Daoy (cell line): ENCODE data around the gene DNAJC5. TPM values are rescaled to one million over a fixed set of nuclear protein-coding genes. Genes with fewer than 3 reads are reported as not detected.
"Not testable (repeated sequence)": the region's sequence is repeated elsewhere in the genome, so short reads cannot be mapped to it uniquely, and the experiment has no call there.

Source experiments
- DNase-seq: peaks from one replicate; pipeline ENCODE4 v3.0.0-alpha.2; 2015; ENCODE audit warnings: low read depth
- total RNA-seq: library from RNA; depleted of rRNA; stranded (reverse); fragments of >200 nt; shearing (Covaris generic); gene quantifications from 2 replicates; pipeline ENCODE4 v1.2.3, GENCODE V29; 2014

Gene DNAJC5
- total RNA-seq, 1 experiment from 2014 or later = 34.4 TPM

- DNase-seq = no peak
Observed at GRCh38 chr20:63955281-63955826, 60.4 kb downstream of the DNAJC5 start.

DNA sequence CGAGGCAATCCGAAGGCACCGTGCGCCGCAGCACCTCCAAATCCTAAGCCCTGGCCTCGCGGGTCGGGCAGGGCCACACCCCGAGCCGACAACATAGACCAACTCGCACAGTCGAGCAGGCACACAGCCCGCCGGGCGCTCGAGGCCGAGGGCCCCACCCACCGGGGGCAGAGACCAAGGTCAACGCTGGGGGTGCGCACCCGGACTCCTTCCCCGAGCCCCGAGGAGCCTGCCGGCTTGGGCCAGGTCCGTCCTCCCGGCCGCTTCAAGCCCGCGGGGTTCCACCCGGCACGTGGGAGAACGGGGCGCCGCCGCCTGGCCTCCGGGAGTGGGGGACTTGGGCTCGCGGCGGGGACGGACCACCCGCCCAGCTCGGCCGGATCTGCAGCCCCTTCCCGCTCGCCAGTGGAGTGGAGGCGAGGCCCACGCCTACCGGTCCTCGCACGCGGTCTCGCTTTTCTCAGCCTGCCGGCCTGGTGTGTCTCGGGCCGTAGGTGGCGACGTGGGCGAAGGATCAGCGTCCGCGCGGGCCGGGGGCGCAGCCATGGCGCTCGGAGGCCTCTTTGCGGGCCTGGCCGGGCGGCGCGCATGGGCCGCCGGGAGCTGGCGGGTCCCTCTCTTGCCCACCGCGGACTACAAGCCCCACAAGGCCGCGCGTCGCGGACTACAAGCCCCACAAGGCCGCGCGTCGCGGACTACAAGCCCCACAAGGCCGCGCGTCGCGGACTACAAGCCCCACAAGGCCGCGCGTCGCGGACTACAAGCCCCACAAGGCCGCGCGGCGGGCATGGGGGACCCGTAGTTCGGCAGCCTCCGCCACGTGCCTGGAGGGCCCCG, 61.1 kb downstream of the DNAJC5 start, which contains the start of gene UCKL1:
Gene UCKL1, minus strand, starts transcription at position 590 of the 837 bp plus-strand sequence. Its CDS starts 44 bp downstream, at position 546.
- peak; percentile 89 for DNase-seq

- DNase-seq = no peak
Observed at GRCh38 chr20:63956664-63957003, 61.7 kb downstream of the DNAJC5 start.

DNA sequence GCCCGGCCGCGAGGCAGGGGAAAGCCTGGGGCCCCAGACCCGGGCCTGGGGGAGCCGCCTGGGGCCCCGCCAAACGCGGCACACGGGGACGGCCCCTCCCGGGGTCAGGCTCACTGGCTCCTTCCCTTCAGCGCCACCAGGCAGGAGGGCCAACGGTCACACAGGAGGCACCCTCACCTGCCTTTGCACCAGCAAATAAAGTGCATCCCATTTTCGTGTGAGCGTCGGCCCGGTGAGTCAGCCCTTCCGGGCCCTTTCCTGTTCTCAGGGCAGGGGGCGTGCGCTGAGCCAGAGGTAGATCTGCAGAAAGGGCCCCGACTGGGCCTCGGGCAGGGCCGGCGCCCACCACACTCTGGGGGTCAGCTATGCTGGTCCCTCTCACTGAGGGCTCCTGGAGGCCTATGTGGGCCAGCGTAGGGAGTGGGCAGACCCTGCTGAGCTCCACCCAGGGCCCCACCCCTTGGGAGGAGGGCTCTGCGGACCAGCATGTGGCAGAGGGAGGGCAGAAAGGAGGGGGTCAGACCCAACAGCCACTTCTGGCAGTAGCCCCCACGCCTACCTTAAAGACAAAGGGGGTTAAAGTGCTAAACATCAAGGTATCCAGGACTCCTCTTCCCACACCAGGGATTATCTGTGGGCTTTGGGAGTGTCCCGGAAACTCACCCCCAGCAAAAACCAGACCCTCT, 62.2 kb downstream of the DNAJC5 start:
- peak; percentile 77 for DNase-seq

- peak; percentile 69 for DNase-seq
Observed at GRCh38 chr20:63957690-63958441, 62.9 kb downstream of the DNAJC5 start.

DNA sequence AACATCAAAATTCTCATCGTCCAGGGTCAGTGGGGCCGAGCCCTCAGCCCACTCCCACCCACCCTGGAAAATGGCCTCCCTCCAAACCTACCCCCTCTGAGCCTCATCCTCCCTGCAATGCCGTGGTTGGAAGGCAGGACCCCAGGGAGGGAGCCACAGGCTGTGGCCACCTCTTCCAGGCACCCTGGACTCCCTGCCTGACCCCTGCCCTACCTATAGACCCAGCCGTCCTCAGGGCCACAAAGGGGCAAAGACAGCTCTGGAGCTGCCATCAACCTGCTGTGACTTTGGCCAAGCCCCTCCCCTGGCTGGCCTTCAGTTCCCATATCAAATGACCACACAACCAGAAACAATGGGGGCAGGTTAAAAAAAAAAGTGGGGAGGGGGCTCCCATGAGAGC, 63.5 kb downstream of the DNAJC5 start:
- DNase-seq = no peak

GRCh38 chr20:63958964-63959698, 64.2 kb downstream of the DNAJC5 start:
- no peak for DNase-seq

GRCh38 chr20:63959699-63960075, 64.8 kb downstream of the DNAJC5 start:
- no peak for DNase-seq

DNA sequence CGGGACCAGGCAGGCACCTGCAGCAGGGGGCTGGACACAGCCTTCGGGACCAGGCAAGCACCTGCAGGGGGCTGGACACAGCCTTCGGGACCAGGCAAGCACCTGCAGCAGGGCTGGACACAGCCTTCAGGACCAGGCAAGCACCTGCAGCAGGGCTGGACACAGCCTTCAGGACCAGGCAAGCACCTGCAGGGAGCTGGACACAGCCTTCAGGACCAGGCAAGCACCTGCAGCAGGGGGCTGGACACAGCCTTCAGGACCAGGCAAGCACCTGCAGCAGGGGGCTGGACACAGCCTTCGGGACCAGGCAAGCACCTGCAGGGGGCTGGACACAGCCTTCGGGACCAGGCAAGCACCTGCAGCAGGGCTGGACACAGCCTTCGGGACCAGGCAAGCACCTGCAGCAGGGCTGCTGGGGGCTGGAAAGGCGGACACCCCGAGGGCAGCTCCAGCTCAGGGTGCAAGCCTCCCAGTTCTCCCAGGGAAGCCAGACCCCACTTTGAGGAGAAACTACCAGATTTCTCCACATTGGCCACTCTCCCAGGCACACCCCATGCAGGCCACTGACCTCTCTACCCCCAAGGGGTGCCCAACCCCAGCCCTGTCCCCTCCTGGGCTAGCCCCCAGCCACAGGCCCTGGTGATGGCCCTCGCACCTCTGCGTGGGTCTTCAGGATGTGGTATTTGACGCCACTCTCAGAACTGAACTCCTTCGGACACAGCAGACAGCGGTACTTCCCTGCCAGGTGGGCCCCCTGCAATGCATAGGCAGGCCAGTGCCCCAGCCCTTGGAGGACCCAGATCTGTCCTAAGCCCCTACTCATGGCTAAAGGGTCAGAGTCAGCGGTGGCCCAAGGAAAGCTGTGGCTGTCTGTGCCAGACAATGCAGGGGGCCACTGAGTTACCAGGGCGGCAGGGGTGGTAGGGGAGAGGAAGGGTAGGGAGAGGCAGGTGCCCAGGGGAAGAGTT, 66.0 kb downstream of the DNAJC5 start:
- not testable (repeated sequence) for DNase-seq

DNA sequence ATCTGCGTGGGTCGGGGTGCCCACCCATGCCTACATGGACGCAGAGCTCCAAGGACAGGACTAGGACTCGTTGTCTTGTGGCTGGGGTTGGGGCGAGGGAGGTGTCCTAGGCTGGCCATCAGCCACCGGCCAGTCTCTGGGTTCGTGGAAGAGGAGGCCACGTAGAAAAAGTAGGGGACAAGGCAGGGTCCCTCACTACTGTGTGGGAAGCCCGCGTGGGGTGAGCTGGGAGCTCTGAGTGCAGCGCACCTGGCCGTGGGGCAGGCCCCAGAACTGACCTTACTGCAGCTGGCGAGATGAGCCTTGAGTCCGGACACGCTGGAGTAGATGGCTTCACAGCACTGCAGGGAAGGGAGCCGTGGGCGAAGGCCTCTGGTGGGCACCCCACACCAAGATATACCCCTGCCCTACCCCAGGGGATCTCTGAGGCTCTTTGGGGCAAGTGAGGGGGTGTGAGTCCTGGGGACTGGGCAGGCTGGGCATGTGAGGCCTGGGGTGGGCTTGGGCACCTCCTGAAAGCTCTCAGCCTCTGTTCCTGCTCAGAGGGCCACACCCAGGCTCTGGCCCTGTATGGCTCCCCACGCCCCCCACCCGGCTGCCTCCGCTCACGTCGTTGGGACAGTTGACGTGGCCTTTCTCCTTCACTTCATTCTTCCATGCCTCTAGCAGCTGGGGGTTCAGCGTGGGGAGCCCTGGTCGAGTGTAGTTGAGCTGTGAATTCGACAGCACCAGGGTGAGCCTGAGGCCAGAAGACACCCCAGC, 66.9 kb downstream of the DNAJC5 start:
- no peak for DNase-seq

- DNase-seq = no peak
Observed at GRCh38 chr20:63962426-63963347, 67.8 kb downstream of the DNAJC5 start.

- DNase-seq = no peak
Observed at GRCh38 chr20:63963348-63963741, 68.4 kb downstream of the DNAJC5 start.

- no peak for DNase-seq
Observed at GRCh38 chr20:63963784-63964301, 68.9 kb downstream of the DNAJC5 start.

DNA sequence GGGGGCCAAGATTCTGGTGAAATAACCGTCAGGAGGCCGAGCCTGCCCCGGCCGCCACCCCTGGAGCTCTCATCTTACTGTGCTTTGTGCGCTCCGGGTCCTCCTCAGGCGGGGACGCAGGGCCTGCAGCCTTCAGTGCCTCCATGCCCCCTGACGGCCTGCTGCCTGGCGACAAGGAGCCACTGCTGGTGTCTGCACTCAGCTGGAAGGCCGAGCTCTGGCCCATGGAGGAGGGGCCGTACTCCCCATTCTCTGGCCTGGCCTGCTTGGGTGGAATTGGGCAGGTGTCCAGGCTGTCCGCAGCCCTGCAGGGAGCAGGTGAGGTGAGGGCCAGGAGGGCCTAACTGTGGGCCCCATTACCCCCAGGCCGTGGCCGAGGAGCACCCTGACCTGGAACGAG, 69.5 kb downstream of the DNAJC5 start:
- DNase-seq = no peak

DNA sequence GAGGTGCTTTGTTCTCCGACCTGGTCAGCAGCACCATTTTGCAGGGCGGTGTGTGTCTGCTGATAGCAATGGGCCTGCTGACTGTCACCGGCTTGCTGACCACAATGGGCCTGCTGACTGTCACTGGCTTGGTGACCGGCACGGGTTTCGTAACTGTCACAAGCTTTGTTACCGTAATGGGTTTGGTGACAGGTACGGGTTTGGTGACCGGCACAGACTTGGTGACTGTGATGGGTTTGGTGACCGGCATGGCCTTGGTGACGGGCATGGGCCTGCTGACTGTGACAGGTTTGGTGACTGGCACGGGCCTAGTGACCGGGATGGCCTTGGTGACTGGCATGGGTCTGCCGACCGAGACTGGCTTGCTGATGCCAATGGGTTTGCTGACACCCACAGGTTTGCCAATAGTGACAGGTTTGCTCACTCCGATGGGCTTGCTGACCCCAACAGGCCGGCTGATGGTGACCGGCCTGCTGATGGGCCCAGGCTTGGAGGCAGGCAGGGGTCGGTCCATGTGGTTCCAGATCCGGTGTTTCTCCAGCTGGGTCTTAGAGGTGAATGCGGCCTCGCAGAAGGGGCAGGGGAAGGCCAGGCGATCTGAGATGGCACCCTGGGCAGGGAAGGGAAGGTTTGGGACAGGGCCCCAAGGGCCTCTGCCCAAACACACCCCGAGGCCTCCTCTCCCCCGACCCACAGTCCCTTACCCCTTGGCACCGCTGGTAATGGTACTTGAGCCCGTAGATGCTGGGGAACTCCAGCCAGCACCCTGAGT, 71.4 kb downstream of the DNAJC5 start:
- DNase-seq = peak; percentile 2

- peak; percentile 1 for DNase-seq
Observed at GRCh38 chr20:63966944-63967322, 72.0 kb downstream of the DNAJC5 start.
